Endodermal cell (in vitro differentiated cells): ENCODE results near the gene ATG16L1. TPM values are rescaled to one million over a fixed set of nuclear protein-coding genes. Genes with fewer than 3 reads are reported as not detected.

Experiments used
- DNase-seq: peaks from one replicate; pipeline ENCODE4 v3.0.0-alpha.2; 2017
- H3K27ac ChIP-seq: 2 replicates; pipeline ENCODE4 v1.5.1; 2013; ENCODE audit warnings: mild to moderate bottlenecking, low read depth, low read length, moderate library complexity
- H3K27me3 ChIP-seq: 2 replicates; pipeline ENCODE4 v1.6.1; 2013; ENCODE audit warnings: mild to moderate bottlenecking, low read length, moderate library complexity; ENCODE audit not compliant: insufficient read depth, control insufficient read depth, poor library complexity, severe bottlenecking
- H3K36me3 ChIP-seq: 2 replicates; pipeline ENCODE4 v1.7.0; 2013; ENCODE audit warnings: mild to moderate bottlenecking, low read length, moderate library complexity; ENCODE audit not compliant: control insufficient read depth, insufficient read depth
- H3K4me1 ChIP-seq: one replicate; pipeline ENCODE4 v1.7.0; 2013; ENCODE audit warnings: low read length; ENCODE audit not compliant: control insufficient read depth, insufficient read depth
- H3K4me3 ChIP-seq: 2 replicates; pipeline ENCODE4 v1.5.1; 2013; ENCODE audit warnings: mild to moderate bottlenecking, low read length, moderate library complexity
- H3K9ac ChIP-seq: 2 replicates; pipeline ENCODE4 v1.6.1; 2013; ENCODE audit warnings: mild to moderate bottlenecking, low read length, moderate library complexity; ENCODE audit not compliant: poor library complexity, severe bottlenecking; ENCODE audit errors: extremely low read depth
- H3K9me3 ChIP-seq: 2 replicates; pipeline ENCODE4 v1.6.1; 2013; ENCODE audit warnings: mild to moderate bottlenecking, low read length, moderate library complexity; ENCODE audit not compliant: control insufficient read depth
- H3K27ac Mint-ChIP-seq: 2 replicates; pipeline ENCODE4 v1.8.0; 2020; ENCODE audit warnings: mixed read lengths
- H3K27me3 Mint-ChIP-seq: 2 replicates; pipeline ENCODE4 v1.8.0; 2021; ENCODE audit warnings: mild to moderate bottlenecking, mixed read lengths; ENCODE audit not compliant: insufficient read depth
- H3K36me3 Mint-ChIP-seq: 2 replicates; pipeline ENCODE4 v1.8.0; 2020; ENCODE audit warnings: low read depth, mixed read lengths
- H3K4me1 Mint-ChIP-seq: 2 replicates; pipeline ENCODE4 v1.8.0; 2020; ENCODE audit warnings: mixed read lengths
- H3K4me3 Mint-ChIP-seq: 2 replicates; pipeline ENCODE4 v1.8.0; 2020; ENCODE audit warnings: mild to moderate bottlenecking, moderate library complexity, mixed read lengths
- H3K9me3 Mint-ChIP-seq: 2 replicates; pipeline ENCODE4 v1.8.0; 2020; ENCODE audit warnings: mild to moderate bottlenecking, mixed read lengths
- WGBS, 2 experiments: methylation state at CpG; one replicate each; pipeline versions ENCODE4 v1.1.5 to v1.1.7; 2013; ENCODE audit warnings: missing lambda C conversion rate in 2 of 2, mixed read lengths in 1 of 2; ENCODE audit not compliant: insufficient coverage in 1 of 2, insufficient read length in 1 of 2; 5-methylcytosine and 5-hydroxymethylcytosine counted together
- total RNA-seq, 2 donors: library from RNA; stranded (reverse); fragmentation: NEBNext Ultra II Directional in 1 of 2; extraction: Animal tissue kit (Norgen Biotek cat#: 25700) in 1 of 2; gene quantifications; 2 replicates in 1 of 2; 3 replicates in 1 of 2; pipeline ENCODE4 v1.2.1, GENCODE V29; 2021
- TF ChIP-seq, protein P1 (sequence below): fragments of 200-600 bp; sonication (generic); conservative IDR thresholded peaks from 2 replicates; pipeline ENCODE4 v1.5.0; 2021; ENCODE audit warnings: antibody characterized with exemption, mild to moderate bottlenecking

Gene ATG16L1
- total RNA-seq, 2 donors from 2014 or later, result 29.6 to 31.6 TPM

DNA sequence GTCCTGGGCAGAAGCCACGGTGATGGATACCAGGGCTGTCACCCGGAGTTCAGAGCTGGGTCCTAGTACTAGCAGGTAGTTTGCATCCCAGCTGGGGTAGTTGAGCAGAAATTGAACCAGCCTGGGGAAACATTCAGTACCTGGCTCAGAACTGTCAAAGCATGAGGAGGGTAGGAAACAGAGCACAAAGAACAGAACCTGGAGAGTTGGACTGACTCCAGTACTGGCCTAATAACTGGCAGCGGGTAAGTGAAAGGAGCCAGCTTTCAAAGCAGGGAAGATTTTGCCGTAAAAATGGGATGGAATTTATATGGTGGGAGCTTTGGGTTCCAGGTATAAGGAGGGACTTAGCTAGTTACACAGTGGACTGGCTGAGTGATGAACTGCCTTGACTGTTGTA lies 23.8 kb downstream of the ATG16L1 start:
- no peaks in the 10 kb centered on the region for H3K27me3 ChIP-seq
- H3K27me3 Mint-ChIP-seq, result no peaks in the 10 kb centered on the region
- H3K9ac ChIP-seq, result no peak overlapping the region
- no peaks in the 10 kb centered on the region for H3K4me1 Mint-ChIP-seq
- no peak overlapping the region for H3K4me3 Mint-ChIP-seq
- H3K27ac ChIP-seq, result no peak overlapping the region
- TF ChIP-seq, protein P1, sequence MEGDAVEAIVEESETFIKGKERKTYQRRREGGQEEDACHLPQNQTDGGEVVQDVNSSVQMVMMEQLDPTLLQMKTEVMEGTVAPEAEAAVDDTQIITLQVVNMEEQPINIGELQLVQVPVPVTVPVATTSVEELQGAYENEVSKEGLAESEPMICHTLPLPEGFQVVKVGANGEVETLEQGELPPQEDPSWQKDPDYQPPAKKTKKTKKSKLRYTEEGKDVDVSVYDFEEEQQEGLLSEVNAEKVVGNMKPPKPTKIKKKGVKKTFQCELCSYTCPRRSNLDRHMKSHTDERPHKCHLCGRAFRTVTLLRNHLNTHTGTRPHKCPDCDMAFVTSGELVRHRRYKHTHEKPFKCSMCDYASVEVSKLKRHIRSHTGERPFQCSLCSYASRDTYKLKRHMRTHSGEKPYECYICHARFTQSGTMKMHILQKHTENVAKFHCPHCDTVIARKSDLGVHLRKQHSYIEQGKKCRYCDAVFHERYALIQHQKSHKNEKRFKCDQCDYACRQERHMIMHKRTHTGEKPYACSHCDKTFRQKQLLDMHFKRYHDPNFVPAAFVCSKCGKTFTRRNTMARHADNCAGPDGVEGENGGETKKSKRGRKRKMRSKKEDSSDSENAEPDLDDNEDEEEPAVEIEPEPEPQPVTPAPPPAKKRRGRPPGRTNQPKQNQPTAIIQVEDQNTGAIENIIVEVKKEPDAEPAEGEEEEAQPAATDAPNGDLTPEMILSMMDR, result no peak
- no peak for DNase-seq
- H3K4me1 ChIP-seq, result no peaks in the 10 kb centered on the region
- H3K36me3 ChIP-seq, result peaks cover 96% of the 10 kb centered on the region
- no peak overlapping the region for H3K4me3 ChIP-seq
- no peaks in the 10 kb centered on the region for H3K9me3 Mint-ChIP-seq
- no peaks in the 10 kb centered on the region for H3K9me3 ChIP-seq
- peaks cover 70% of the 10 kb centered on the region for H3K36me3 Mint-ChIP-seq
- H3K27ac Mint-ChIP-seq, result no peak overlapping the region
- WGBS, 2 experiments, result 92 to 94% methylated on average over 4 of the region's 4 CpGs

DNA sequence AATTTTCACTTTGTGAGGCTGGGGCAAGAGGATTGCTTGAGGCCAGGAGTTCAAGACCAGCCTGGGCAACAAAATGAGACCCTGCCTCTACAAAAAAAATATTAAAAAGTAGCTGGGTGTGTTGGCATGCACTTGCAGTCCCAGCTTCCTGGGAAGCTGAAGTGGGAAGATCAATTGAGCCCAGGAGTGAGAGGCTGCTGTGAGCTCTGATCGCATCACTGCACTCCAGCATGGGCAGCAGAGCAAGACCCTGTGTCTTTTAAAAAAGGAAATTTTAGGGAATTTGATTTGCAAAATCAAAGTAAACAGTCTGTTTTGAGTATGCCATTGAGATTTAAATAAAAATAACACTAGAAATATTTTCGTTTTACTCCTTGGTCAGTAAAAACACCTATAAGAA lies 27.4 kb downstream of the ATG16L1 start:
- 83% methylated on average over 2 of the region's 2 CpGs; no CpG with 5 or more reads in 1 of the 2 experiments for WGBS, 2 experiments
- H3K9me3 ChIP-seq, result no peaks in the 10 kb centered on the region
- no peaks in the 10 kb centered on the region for H3K9me3 Mint-ChIP-seq
- no peaks in the 10 kb centered on the region for H3K4me1 Mint-ChIP-seq
- no peaks in the 10 kb centered on the region for H3K27me3 Mint-ChIP-seq
- TF ChIP-seq, protein P1, result no peak
- no peaks in the 10 kb centered on the region for H3K4me1 ChIP-seq
- peaks cover 91% of the 10 kb centered on the region for H3K36me3 ChIP-seq
- no peaks in the 10 kb centered on the region for H3K27me3 ChIP-seq
- no peak overlapping the region for H3K4me3 ChIP-seq
- no peak for DNase-seq
- H3K4me3 Mint-ChIP-seq, result no peak overlapping the region
- H3K36me3 Mint-ChIP-seq, result peaks cover 69% of the 10 kb centered on the region
- H3K27ac ChIP-seq, result no peak overlapping the region
- H3K9ac ChIP-seq, result no peak overlapping the region
- no peak overlapping the region for H3K27ac Mint-ChIP-seq

DNA sequence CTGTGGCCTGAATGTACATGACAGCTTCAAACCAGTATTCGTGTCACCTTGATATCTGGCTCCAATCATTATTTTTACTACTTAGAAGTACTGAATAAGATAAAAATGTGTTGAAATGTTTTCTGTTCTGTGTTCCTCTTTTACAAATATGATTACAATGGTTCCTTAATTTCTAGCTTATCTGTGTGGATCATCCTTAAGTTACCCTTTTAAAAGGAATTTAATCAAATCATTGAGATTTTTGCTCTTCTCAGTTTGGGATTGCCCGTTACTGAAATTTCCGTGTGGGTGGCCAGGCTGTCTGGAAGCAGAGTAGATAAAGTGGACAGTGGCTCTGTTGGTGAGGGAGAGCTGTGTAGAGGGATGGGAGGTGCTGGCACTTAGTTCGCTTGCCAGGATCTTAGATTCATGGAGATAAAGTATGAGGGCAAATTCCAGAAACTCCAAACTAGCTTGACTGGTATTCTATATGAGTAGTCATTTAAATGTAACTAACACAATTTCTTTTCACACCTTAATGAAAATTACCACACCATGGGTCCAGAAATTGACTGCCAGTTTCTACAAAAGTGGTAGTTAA lies 28.7 kb downstream of the ATG16L1 start:
- H3K9me3 Mint-ChIP-seq, result no peaks in the 10 kb centered on the region
- Histone ChIP-seq H3K9me3 (no peaks in the 10 kb centered on the region), H3K4me3 (no peak overlapping the region), H3K4me1 (no peaks in the 10 kb centered on the region), H3K27me3 (no peaks in the 10 kb centered on the region), H3K36me3 (peaks cover 86% of the 10 kb centered on the region), H3K27ac (no peak overlapping the region), H3K9ac (no peak overlapping the region)
- DNase-seq, result no peak
- H3K36me3 Mint-ChIP-seq, result peaks cover 63% of the 10 kb centered on the region
- H3K4me1 Mint-ChIP-seq, result no peaks in the 10 kb centered on the region
- peak overlapping the region; percentile 20 for H3K27ac Mint-ChIP-seq
- 80 to 95% methylated on average over 1 to 4 of the region's 4 CpGs for WGBS, 2 experiments
- H3K27me3 Mint-ChIP-seq, result no peaks in the 10 kb centered on the region
- no peak overlapping the region for H3K4me3 Mint-ChIP-seq
- TF ChIP-seq, protein P1, result no peak
